Activated naive CD8-positive, alpha-beta T cell treated with anti-CD3 and anti-CD28 coated beads, Interleukin-2, amount 10 ng/mL, durations not matched to agents 7 days and 5 days (primary cell): ENCODE measurements around the gene CDYL. TPM values are rescaled to one million over a fixed set of nuclear protein-coding genes. Genes with fewer than 3 reads are reported as not detected.

ENCODE experiments used
- ATAC-seq: fragments of 150-1000 bp; cut with Tn5 transposase; one replicate; pipeline ENCODE4 v1.10.0; 2021; ENCODE audit warnings: low read depth, moderate library complexity
- POLR2A ChIA-PET: fragments of 350-600 bp; sonication (Branson Sonifier 250); formaldehyde crosslinking; loops from one replicate; lab custom pipeline; 2021; ENCODE audit warnings: antibody characterized with exemption; lab: Charles Lee
- DNase-seq: peaks from one replicate; pipeline ENCODE4 v3.0.0; 2021
- H3K27ac Mint-ChIP-seq: one replicate; pipeline ENCODE4 v1.8.0; 2022; ENCODE audit warnings: mild to moderate bottlenecking, mixed read lengths
- H3K27me3 Mint-ChIP-seq: one replicate; pipeline ENCODE4 v1.8.0; 2022; ENCODE audit warnings: mild to moderate bottlenecking, moderate library complexity, mixed read lengths
- H3K36me3 Mint-ChIP-seq: one replicate; pipeline ENCODE4 v1.8.0; 2021; ENCODE audit warnings: mild to moderate bottlenecking, mixed read lengths
- H3K4me1 Mint-ChIP-seq: one replicate; pipeline ENCODE4 v1.8.0; 2021; ENCODE audit warnings: mixed read lengths
- H3K4me3 Mint-ChIP-seq: one replicate; pipeline ENCODE4 v1.8.0; 2022; ENCODE audit warnings: mild to moderate bottlenecking, moderate library complexity, mixed read lengths
- H3K9me3 Mint-ChIP-seq: one replicate; pipeline ENCODE4 v1.8.0; 2021; ENCODE audit warnings: mixed read lengths
- total RNA-seq, 2 experiments: library from RNA; stranded (reverse); gene quantifications; one replicate each; pipeline ENCODE4 v1.2.3, GENCODE V29; 2021

CDYL gene
- total RNA-seq, 2 experiments from 2014 or later = 44.0 to 46.7 TPM

DNA sequence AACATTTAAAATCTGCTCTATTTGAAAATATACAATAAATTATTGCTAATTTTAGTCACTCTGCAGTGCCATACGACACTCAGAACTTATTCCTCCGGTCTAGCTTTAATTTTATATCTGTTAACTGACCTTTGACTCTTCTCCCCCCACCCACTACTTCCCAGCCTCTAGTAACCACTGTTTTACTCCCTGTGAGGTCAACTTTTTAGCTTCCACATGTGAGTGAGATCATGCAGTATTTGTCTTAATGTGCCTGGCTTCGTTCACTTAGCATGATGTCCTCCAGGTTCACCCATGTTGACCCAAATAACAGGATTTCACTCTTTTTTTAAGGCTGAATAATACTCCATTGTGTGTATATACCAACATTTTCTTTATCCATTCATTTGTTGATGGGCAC, 146.9 kb downstream of the CDYL start:
- POLR2A ChIA-PET = no interaction called here
- no peak for ATAC-seq
- no peaks in the 10 kb centered on the region for H3K9me3 Mint-ChIP-seq
- H3K4me3 Mint-ChIP-seq = no peak overlapping the region
- H3K36me3 Mint-ChIP-seq = peaks cover 9% of the 10 kb centered on the region
- H3K27ac Mint-ChIP-seq = no peak overlapping the region
- DNase-seq = no peak
- H3K27me3 Mint-ChIP-seq = no peaks in the 10 kb centered on the region
- H3K4me1 Mint-ChIP-seq = peaks cover 12% of the 10 kb centered on the region

DNA sequence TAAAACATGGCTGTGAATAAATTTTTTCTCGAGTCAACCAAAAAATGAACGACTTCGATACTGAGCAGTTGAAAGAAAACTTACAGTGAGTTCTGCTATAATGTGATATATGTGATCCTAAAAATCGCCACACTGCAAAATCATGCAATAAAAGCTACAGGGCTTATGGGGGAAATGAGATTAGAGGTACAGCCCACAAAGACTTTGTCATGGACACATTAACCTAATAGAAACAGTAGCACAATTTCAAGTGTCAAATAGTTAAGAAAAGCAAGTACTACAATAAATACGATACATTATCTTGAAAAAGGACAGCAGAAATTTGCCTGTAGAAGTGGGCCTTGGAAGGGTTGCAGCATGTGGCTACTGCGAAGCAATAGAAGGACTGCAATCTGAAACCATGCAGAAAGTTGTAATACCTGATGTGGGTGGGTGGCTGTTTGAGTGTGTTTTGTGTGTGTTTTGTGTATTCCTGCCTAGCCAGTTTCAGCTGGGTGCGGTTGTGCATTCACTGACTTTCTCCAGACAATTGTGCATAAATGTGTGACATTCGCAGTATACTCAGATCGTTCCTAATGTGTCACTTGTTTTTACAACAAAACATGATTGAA, 148.6 kb downstream of the CDYL start:
- Mint-ChIP-seq H3K4me3 (no peak overlapping the region), H3K9me3 (no peaks in the 10 kb centered on the region), H3K36me3 (peaks cover 8% of the 10 kb centered on the region), H3K27ac (no peak overlapping the region), H3K4me1 (peaks cover 23% of the 10 kb centered on the region), H3K27me3 (no peaks in the 10 kb centered on the region)
- DNase-seq (no peak), ATAC-seq (no peak)
- POLR2A ChIA-PET = no interaction called here

GRCh38 chr6:4925580-4925979, 149.4 kb downstream of the CDYL start:
- DNase-seq = no peak
- ATAC-seq = no peak
- Mint-ChIP-seq H3K27ac (no peak overlapping the region), H3K4me1 (peaks cover 21% of the 10 kb centered on the region), H3K36me3 (peaks cover 8% of the 10 kb centered on the region), H3K27me3 (no peaks in the 10 kb centered on the region), H3K4me3 (no peak overlapping the region), H3K9me3 (no peaks in the 10 kb centered on the region)
- POLR2A ChIA-PET = no interaction called here

DNA sequence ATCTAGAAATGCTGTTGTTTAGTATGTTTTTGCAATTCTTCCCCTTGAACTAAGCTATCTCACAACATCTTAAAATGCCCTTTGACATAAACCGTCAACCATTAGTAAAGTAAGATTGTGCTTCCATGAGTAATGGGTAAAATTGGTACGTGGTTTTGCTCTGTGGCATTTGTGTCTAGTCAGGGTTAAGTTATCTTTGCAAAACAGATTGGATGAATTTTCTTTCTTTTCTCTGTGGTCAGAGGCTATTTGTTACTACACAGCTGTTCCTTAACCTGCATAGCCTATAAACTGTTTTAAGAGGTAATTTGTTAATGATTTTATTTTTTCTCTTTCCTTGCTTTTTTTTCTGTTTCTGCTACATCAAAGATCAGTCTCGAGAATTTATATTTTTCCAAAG, 152.2 kb downstream of the CDYL start:
- POLR2A ChIA-PET = no interaction called here
- no peaks in the 10 kb centered on the region for H3K27me3 Mint-ChIP-seq
- no peak for ATAC-seq
- H3K4me3 Mint-ChIP-seq = no peak overlapping the region
- H3K9me3 Mint-ChIP-seq = no peaks in the 10 kb centered on the region
- DNase-seq = no peak
- H3K27ac Mint-ChIP-seq = no peak overlapping the region
- peaks cover 25% of the 10 kb centered on the region for H3K4me1 Mint-ChIP-seq
- peaks cover 5% of the 10 kb centered on the region for H3K36me3 Mint-ChIP-seq

DNA sequence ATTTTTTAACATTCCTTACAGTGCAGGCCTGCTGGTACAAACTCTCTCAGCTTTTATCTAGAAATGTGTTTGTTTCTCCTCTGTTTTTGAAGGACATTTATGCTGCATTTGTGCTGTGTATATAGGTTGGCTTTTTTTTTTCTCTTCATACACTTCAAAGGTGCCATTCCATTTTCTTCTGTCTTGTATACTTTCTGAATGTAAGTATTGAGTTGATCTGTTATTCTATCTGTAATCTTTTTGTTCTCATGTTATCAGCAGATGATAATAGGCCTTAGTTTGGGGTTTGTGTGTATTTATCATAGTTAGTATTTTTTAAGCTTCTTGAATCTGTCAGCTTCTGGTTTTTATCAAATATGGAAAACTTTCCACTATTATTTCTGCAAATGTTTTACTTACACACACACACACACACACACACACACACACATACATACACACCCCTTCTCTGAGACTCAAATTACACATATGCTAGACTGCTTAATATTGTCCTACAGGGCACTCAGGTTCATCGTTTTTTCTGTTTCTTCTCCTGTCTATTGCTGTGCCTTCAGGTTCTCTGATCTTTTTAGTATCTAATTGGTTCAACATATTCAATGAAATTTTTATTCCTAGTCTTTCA, 153.0 kb downstream of the CDYL start:
- H3K27me3 Mint-ChIP-seq = no peaks in the 10 kb centered on the region
- H3K9me3 Mint-ChIP-seq = no peaks in the 10 kb centered on the region
- H3K4me1 Mint-ChIP-seq = peaks cover 24% of the 10 kb centered on the region
- H3K27ac Mint-ChIP-seq = no peak overlapping the region
- ATAC-seq (no peak), DNase-seq (no peak)
- POLR2A ChIA-PET = no interaction called here
- H3K4me3 Mint-ChIP-seq = no peak overlapping the region
- H3K36me3 Mint-ChIP-seq = peaks cover 5% of the 10 kb centered on the region

DNA sequence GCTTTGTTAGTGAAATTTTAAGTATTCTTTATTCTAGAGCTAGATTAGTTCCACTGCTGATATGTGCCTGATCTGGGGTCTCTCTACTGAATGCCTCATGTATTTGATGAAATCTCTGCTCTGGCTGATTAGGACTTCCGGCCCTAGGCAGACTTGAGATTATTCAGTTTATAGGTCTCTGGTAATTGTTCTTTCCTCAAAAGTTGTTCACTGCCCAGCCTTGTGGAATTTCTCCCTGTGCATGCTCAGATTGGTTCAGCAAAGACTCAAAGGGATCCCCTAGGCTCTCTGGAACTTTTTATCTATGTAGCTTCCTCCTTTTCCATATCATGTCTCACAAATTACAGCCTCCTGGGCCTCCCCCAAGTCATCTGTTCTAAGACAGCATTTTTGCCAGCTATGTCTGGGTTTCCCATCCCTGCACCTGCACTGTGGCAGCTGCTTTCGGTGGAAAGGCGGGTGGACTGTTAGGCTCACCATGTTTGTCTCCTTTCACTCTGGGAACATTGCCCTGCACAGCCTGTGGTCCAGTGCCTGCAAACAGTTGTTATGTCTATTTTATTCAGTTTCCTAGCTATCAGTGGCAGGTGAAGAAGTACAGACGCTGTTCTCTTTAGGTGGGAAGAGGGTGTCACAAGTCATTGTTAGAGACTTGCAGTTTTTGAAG, 154.0 kb downstream of the CDYL start:
- POLR2A ChIA-PET = no interaction called here
- no peak for DNase-seq

GRCh38 chr6:4931530-4932227, 155.5 kb downstream of the CDYL start:
- peaks cover 44% of the 10 kb centered on the region for H3K4me1 Mint-ChIP-seq
- peaks cover 5% of the 10 kb centered on the region for H3K36me3 Mint-ChIP-seq
- no peak overlapping the region for H3K27ac Mint-ChIP-seq
- H3K9me3 Mint-ChIP-seq = no peaks in the 10 kb centered on the region
- ATAC-seq (no peak), DNase-seq (no peak)
- no peaks in the 10 kb centered on the region for H3K27me3 Mint-ChIP-seq
- POLR2A ChIA-PET = no interaction called here
- H3K4me3 Mint-ChIP-seq = no peak overlapping the region

More for the DNA sequence above, 154.0 kb downstream of the CDYL start:
- H3K36me3 Mint-ChIP-seq = peaks cover 6% of the 10 kb centered on the region
- H3K27me3 Mint-ChIP-seq = no peaks in the 10 kb centered on the region
- no peak for ATAC-seq
- no peak overlapping the region for H3K4me3 Mint-ChIP-seq
- H3K27ac Mint-ChIP-seq = no peak overlapping the region
- no peaks in the 10 kb centered on the region for H3K9me3 Mint-ChIP-seq
- peaks cover 31% of the 10 kb centered on the region for H3K4me1 Mint-ChIP-seq

DNA sequence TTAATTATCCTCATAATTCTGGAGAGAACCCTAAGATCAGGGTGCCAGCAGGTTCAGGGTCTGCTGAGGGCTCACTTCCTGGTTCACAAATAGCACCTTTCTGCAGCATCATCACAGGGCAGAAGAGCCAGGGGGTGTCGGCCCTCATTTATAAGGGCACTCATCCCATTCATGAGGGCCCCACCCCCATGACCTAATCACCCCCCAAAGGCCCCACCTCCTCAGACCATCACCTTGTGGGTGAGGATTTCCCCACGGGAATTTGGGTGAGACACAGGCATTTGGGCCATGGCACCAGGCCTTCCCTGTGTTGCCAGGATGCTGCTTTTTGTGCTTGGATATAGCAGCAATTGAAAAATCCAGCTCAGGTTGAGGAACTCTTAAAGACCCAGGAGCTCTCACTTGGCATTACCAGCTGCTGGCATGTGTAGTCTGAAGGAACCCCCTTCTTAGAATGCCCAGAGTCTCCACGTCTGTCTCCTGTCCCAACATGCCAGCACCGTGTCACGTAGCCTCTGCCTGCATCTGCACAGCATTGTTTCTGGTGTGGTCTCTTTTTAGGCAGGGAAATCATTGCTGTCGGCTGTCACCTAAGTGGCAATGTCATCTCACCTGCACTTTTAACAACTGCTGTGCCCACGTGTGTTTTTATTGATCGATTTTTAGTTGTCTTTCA, 156.2 kb downstream of the CDYL start:
- Mint-ChIP-seq H3K27me3 (no peaks in the 10 kb centered on the region), H3K36me3 (peaks cover 5% of the 10 kb centered on the region), H3K4me3 (no peak overlapping the region), H3K27ac (peak overlapping the region; percentile 3), H3K4me1 (peaks cover 44% of the 10 kb centered on the region), H3K9me3 (no peaks in the 10 kb centered on the region)
- DNase-seq (no peak), ATAC-seq (no peak)
- POLR2A ChIA-PET = no interaction called here

DNA sequence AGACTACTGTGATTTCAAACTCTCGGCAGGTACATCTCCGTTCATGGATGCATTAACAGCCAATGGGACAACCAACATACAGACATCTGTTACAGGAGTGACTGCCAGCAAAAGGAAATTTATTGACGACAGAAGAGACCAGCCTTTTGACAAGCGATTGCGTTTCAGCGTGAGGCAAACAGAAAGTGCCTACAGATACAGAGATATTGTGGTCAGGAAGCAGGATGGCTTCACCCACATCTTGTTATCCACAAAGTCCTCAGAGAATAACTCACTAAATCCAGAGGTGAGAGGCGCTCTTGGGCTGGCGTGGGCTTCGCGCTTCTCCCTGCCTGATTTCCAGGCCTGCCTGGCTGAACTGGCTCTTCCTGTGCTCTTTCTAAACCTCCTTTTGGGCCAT, 159.3 kb downstream of the CDYL start:
- DNase-seq (no peak), ATAC-seq (peak; percentile 61)
- Mint-ChIP-seq H3K36me3 (peaks cover 12% of the 10 kb centered on the region), H3K9me3 (no peaks in the 10 kb centered on the region), H3K4me1 (peaks cover 36% of the 10 kb centered on the region), H3K4me3 (peak overlapping the region; percentile 33), H3K27me3 (no peaks in the 10 kb centered on the region), H3K27ac (no peak overlapping the region)
- POLR2A ChIA-PET = no interaction called here

DNA sequence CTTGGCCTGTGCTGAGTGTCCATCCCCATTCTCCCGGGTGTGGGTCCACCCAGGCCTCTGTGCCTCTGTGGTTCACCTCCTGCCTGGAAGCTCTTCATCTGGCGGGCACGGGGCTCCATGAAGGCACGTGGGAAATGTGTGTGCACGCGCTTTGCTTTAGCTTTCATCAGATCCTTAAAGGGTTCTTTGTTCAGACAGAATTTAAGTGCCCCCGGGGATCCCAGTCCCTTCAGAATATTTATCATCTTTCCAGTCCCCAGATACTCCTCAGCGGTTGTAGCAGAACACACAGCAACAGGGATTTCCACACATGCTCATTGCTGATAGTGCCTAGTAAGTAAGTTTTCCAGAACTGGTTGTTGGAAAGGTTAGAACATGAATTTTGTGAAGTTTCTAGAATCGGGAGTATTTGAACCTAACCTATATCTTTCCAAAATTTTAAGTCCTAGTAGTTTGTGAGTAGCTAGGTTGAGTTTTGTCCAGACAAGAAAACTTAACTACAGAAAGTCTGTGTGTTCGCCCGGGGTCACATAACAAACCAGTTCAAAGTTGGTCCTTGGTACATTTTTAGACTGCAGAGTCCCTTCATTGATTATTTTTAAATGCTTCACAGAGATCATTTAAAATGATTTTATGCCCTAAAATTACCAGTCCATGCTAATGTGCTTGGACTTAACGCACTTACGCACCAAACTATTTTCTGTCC, 159.9 kb downstream of the CDYL start:
- no peak overlapping the region for H3K27ac Mint-ChIP-seq
- POLR2A ChIA-PET = no interaction called here
- ATAC-seq = no peak

DNA sequence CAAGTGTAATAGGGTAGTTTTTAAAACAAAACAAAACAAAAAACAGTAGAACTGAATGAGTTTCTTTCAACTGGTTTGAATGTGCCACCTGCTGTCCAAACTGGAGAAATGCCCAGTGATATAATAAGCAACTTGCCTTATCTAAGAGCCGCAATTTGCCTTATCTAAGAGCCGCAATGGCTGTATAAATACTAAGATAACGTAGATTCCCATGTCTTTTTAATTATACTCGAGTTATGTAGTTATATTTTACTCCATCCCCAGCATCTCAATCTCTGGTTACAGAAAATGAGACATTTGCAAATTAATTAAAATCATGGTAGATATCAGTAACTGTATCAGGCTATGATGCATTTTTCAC, 160.5 kb downstream of the CDYL start:
- Mint-ChIP-seq H3K27ac (no peak overlapping the region), H3K4me3 (no peak overlapping the region), H3K9me3 (no peaks in the 10 kb centered on the region), H3K4me1 (peaks cover 44% of the 10 kb centered on the region), H3K36me3 (peaks cover 11% of the 10 kb centered on the region), H3K27me3 (no peaks in the 10 kb centered on the region)
- DNase-seq (no peak), ATAC-seq (no peak)
- POLR2A ChIA-PET = no interaction called here

More for the DNA sequence above, 159.9 kb downstream of the CDYL start:
- Mint-ChIP-seq H3K9me3 (no peaks in the 10 kb centered on the region), H3K27me3 (no peaks in the 10 kb centered on the region), H3K36me3 (peaks cover 12% of the 10 kb centered on the region), H3K4me3 (no peak overlapping the region), H3K4me1 (peaks cover 42% of the 10 kb centered on the region)
- DNase-seq = no peak

- Mint-ChIP-seq H3K27me3 (no peaks in the 10 kb centered on the region), H3K36me3 (peaks cover 10% of the 10 kb centered on the region), H3K27ac (no peak overlapping the region), H3K9me3 (no peaks in the 10 kb centered on the region), H3K4me3 (no peak overlapping the region), H3K4me1 (peaks cover 51% of the 10 kb centered on the region)
- POLR2A ChIA-PET = no interaction called here
- DNase-seq = no peak
- ATAC-seq = no peak
These were observed 161.2 kb downstream of the CDYL start for GRCh38 chr6:4937414-4937813.

DNA sequence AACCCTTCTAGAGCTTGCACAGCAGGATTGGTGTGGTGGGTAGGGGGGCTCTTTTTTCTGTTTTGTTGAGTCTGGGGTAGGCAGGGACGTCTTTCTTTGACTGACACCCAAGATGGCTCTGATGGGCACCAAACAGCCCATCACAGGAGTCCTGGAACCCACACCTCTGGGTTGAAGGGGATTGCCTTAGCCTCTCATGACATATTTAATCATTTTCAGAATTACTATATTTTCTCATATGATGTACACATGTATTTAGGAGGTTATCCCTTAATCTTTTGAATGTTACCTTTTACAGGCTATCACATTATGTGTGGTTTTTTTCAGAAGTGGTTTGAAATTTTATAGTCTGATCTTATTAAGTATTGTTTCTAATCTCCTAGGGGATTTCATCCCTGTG, 163.0 kb downstream of the CDYL start:
- Mint-ChIP-seq H3K9me3 (no peaks in the 10 kb centered on the region), H3K27me3 (no peaks in the 10 kb centered on the region), H3K4me3 (no peak overlapping the region), H3K27ac (no peak overlapping the region), H3K36me3 (peaks cover 10% of the 10 kb centered on the region), H3K4me1 (peaks cover 48% of the 10 kb centered on the region)
- ATAC-seq = no peak
- POLR2A ChIA-PET = no interaction called here
- DNase-seq = no peak
